ENCODE measurements around the gene TRAPPC4. TPM values are rescaled to one million over a fixed set of nuclear protein-coding genes. Genes with fewer than 3 reads are reported as not detected.

Gene TRAPPC4
- total and polyA plus RNA-seq, 2 of the 8 experiments (the other 6 are each of a cell fraction or from before 2014, with no cell fraction given): 94.3 to 223 TPM

- TF ChIP-seq JUN (IDR thresholded peaks at IDR 0.05; ENCODE audit: low read depth, low read length) (no peak), ATF3 (IDR thresholded peaks at IDR 0.05; ENCODE audit: insufficient read depth, low read depth, low read length) (no peak), RAD21 (IDR thresholded peaks at IDR 0.05 in 1 of 2, conservative IDR thresholded peaks at IDR 0.05 in 1 of 2; ENCODE audit: low read depth in 2 of 2, low read length in 2 of 2) (peak; percentile 36 to 46), TAF1 (IDR thresholded peaks at IDR 0.05; ENCODE audit: low read depth, low read length) (no peak), CREB1 (IDR thresholded peaks at IDR 0.05) (0 out of 2 replicates have a peak, but pooled peaks have one; percentile 14), CTCF (IDR thresholded peaks at IDR 0.05; ENCODE audit: control extremely low read depth in 1 of 3, insufficient read depth in 1 of 3, low read depth in 1 of 3, low read length in 3 of 3) (peak; percentile 45 to 73 (median 49)), CBX8 (IDR thresholded peaks at IDR 0.05; ENCODE audit: borderline replicate concordance, low read depth, low read length) (no peak)
- ChIA-PET POLR2A (ENCODE audit: partially characterized antibody) (interaction anchor here (0.8 to 1.5 kb wide), 5 partner anchors 9 to 50 kb away, joined by 3 to 4 read pairs (median 3); partner anchors contain the start of genes HYOU1, RPS25 and TRAPPC4), CTCF (ENCODE audit: partially characterized antibody) (interaction anchor here (1.0 to 1.4 kb wide), 4 partner anchors 20 to 272 kb away, joined by 3 to 4 read pairs (median 3); no protein-coding TSS in a partner anchor)
- Histone ChIP-seq H2BK12ac (ENCODE audit: low read depth, low read length) (no peak overlapping the region), H3K18ac (ENCODE audit: extremely low read depth, low read length) (no peak overlapping the region), H2BK120ac (replicated peaks; ENCODE audit: low read depth, low read length) (no peak overlapping the region), H4K91ac (replicated peaks; ENCODE audit: insufficient read length, low read length) (no peak overlapping the region), H4K20me1 (replicated peaks in 1 of 2; ENCODE audit: control insufficient read depth in 1 of 2, insufficient read depth in 2 of 2, low read length in 2 of 2) (no peaks in the 10 kb centered on the region), H3K9ac (replicated peaks in 1 of 4; ENCODE audit: extremely low read depth in 1 of 4, low read depth in 3 of 4, low read length in 3 of 4) (no peak overlapping the region), H3K79me1 (ENCODE audit: low read depth, low read length) (no peaks in the 10 kb centered on the region; the same call in 1 of the 2 replicates), H3K23ac (ENCODE audit: insufficient read length) (no peak overlapping the region), H3K79me2 (ENCODE audit: control insufficient read depth in 1 of 2, insufficient read depth in 2 of 2, low read length in 2 of 2) (peaks cover 0 to 13% of the 10 kb centered on the region in 2 experiments; a peak in 2 of 4 replicates), H2BK20ac (ENCODE audit: low read length) (no peak overlapping the region), H3K27me3 (replicated peaks in 1 of 4; ENCODE audit: control insufficient read depth in 3 of 4, extremely low read depth in 1 of 4, insufficient read depth in 3 of 4, low read length in 3 of 4) (no peaks in the 10 kb centered on the region), H3K36me3 (ENCODE audit: control insufficient read depth in 2 of 4, insufficient read depth in 4 of 4, low read length in 3 of 4) (peaks cover 0 to 5% (median 4%) of the 10 kb centered on the region in 4 experiments; a peak in 5 of 8 replicates), H2AFZ (ENCODE audit: low read length) (no peak overlapping the region), H3K27ac (ENCODE audit: low read depth, low read length) (no peak overlapping the region), H4K8ac (ENCODE audit: extremely low read depth, insufficient read depth, low read length) (no peak overlapping the region), H3K4me2 (ENCODE audit: insufficient read depth in 1 of 2, low read depth in 2 of 2, low read length in 2 of 2) (no peak overlapping the region), H2BK15ac (ENCODE audit: low read length) (no peak overlapping the region), H3K14ac (ENCODE audit: insufficient read length) (no peak overlapping the region), H3K4ac (replicated peaks; ENCODE audit: insufficient read length, low read depth, low read length) (no peak overlapping the region), H3K56ac (replicated peaks; ENCODE audit: insufficient read length, low read depth, low read length) (no peak overlapping the region), H2BK5ac (ENCODE audit: low read depth, low read length) (no peak overlapping the region), H2AK5ac (ENCODE audit: low read depth, low read length) (no peak overlapping the region), H3K4me1 (replicated peaks in 1 of 4; ENCODE audit: control insufficient read depth in 3 of 4, insufficient read depth in 4 of 4, low read length in 3 of 4) (no peaks in the 10 kb centered on the region; a peak in 1 of 7 replicates), H3K9me3 (ENCODE audit: insufficient read depth in 2 of 2, low read depth in 1 of 2, low read length in 1 of 2) (no peaks in the 10 kb centered on the region), H3K4me3 (ENCODE audit: extremely low read depth in 1 of 4, insufficient read depth in 2 of 4, low read depth in 3 of 4, low read length in 4 of 4) (no peak overlapping the region), H3K23me2 (ENCODE audit: low read depth, low read length) (no peaks in the 10 kb centered on the region; the same call in 1 of the 2 replicates), H4K5ac (ENCODE audit: insufficient read length, low read depth, low read length) (no peak overlapping the region)
- DNase-seq (ENCODE audit: low read depth in 1 of 2, low spot score in 2 of 2) (no peak), FAIRE-seq (no peak)
- WGBS, 2 experiments (ENCODE audit: extremely low coverage in 1 of 2, insufficient coverage in 1 of 2, insufficient read length in 1 of 2, insufficient replicate concordance in 2 of 2, low coverage in 1 of 2, low lambda C conversion rate in 2 of 2, missing lambda C conversion rate in 1 of 2): 49% methylated on average over 4 of the region's 4 CpGs; no CpG with 5 or more reads in 1 of the 2 experiments
These were observed 46.8 kb downstream of the TRAPPC4 start for GRCh38 chr11:119065369-119065768.
